WTC11 (cell line): ENCODE measurements around the gene LPP. TPM values are rescaled to one million over a fixed set of nuclear protein-coding genes. Genes with fewer than 3 reads are reported as not detected.

ENCODE experiments used
- ATAC-seq: fragments of 200-7000 bp; cut with Tn5 transposase; 2 replicates; pipeline ENCODE4 v1.10.0; 2021; ENCODE audit warnings: mild to moderate bottlenecking, moderate library complexity
- CTCF ChIA-PET: fragments of 300-600 bp; sonication (Branson Sonifier 250); formaldehyde crosslinking; loops from one replicate; lab custom pipeline; 2021; ENCODE audit warnings: antibody characterized with exemption; lab: Charles Lee
- POLR2A ChIA-PET: fragments of 350-600 bp; sonication (Branson Sonifier 250); formaldehyde crosslinking; loops from one replicate; lab custom pipeline; 2021; ENCODE audit warnings: antibody characterized with exemption; lab: Charles Lee
- DNase-seq: peaks from one replicate; pipeline ENCODE4 v3.0.0; 2021; ENCODE audit warnings: low spot score
- H3K27ac Mint-ChIP-seq: 2 replicates; pipeline ENCODE4 v1.8.0; 2021; ENCODE audit warnings: mixed read lengths
- H3K27me3 Mint-ChIP-seq: 2 replicates; pipeline ENCODE4 v1.8.0; 2021; ENCODE audit warnings: low read depth, mild to moderate bottlenecking, moderate library complexity, mixed read lengths
- H3K36me3 Mint-ChIP-seq: 2 replicates; pipeline ENCODE4 v1.8.0; 2021; ENCODE audit warnings: mixed read lengths
- H3K4me1 Mint-ChIP-seq: 2 replicates; pipeline ENCODE4 v1.8.0; 2022; ENCODE audit warnings: mixed read lengths
- H3K4me3 Mint-ChIP-seq: 2 replicates; pipeline ENCODE4 v1.8.0; 2021; ENCODE audit warnings: mild to moderate bottlenecking, moderate library complexity, mixed read lengths
- H3K9me3 Mint-ChIP-seq: 2 replicates; pipeline ENCODE4 v1.8.0; 2021; ENCODE audit warnings: mixed read lengths
- EMX1 ChIP-seq: fragments of 250-450 bp; sonication (Bioruptor Pico); IDR thresholded peaks from 2 replicates; pipeline ENCODE4 v1.8.0; 2021; ENCODE audit warnings: mild to moderate bottlenecking
- FOXJ3 ChIP-seq: sonication (generic); formaldehyde crosslinking; IDR thresholded peaks from 2 replicates; pipeline ENCODE4 v1.9.0; 2021; ENCODE audit warnings: missing genetic modification reagents, mild to moderate bottlenecking, borderline replicate concordance
- FOXK1 ChIP-seq: sonication (generic); formaldehyde crosslinking; IDR thresholded peaks from 2 replicates; pipeline ENCODE4 v1.8.0; 2022; ENCODE audit warnings: mild to moderate bottlenecking, moderate library complexity, missing genetic modification reagents
- GABPB1 ChIP-seq: sonication (generic); formaldehyde crosslinking; IDR thresholded peaks from 2 replicates; pipeline ENCODE4 v1.8.1; 2023; ENCODE audit warnings: mild to moderate bottlenecking, missing genetic modification reagents
- JAZF1 ChIP-seq: fragments of 250-450 bp; sonication (Bioruptor Pico); IDR thresholded peaks from 2 replicates; pipeline ENCODE4 v1.9.0; 2021; ENCODE audit warnings: moderate library complexity, mild to moderate bottlenecking, inconsistent platforms
- NFE2L1 ChIP-seq: sonication (generic); formaldehyde crosslinking; IDR thresholded peaks from 2 replicates; pipeline ENCODE4 v1.8.1; 2023; ENCODE audit warnings: missing genetic modification reagents
- NR1H2 ChIP-seq: sonication (generic); formaldehyde crosslinking; IDR thresholded peaks from 2 replicates; pipeline ENCODE4 v1.9.0; 2021; ENCODE audit warnings: mild to moderate bottlenecking, moderate library complexity, missing genetic modification reagents
- SOX15 ChIP-seq: fragments of 250-450 bp; sonication (Bioruptor Pico); IDR thresholded peaks from 2 replicates; pipeline ENCODE4 v1.9.0; 2021; ENCODE audit warnings: mild to moderate bottlenecking
- SP1 ChIP-seq: sonication (generic); formaldehyde crosslinking; conservative IDR thresholded peaks from 2 replicates; pipeline ENCODE4 v1.8.1; 2022; ENCODE audit warnings: missing genetic modification reagents
- TEAD4 ChIP-seq: sonication (generic); formaldehyde crosslinking; IDR thresholded peaks from 2 replicates; pipeline ENCODE4 v1.8.0; 2022; ENCODE audit warnings: mild to moderate bottlenecking, missing genetic modification reagents
- ZNF232 ChIP-seq: sonication (generic); formaldehyde crosslinking; IDR thresholded peaks from 2 replicates; pipeline ENCODE4 v1.8.0; 2022; ENCODE audit warnings: mild to moderate bottlenecking, missing genetic modification reagents
- ZNF263 ChIP-seq: sonication (generic); formaldehyde crosslinking; IDR thresholded peaks from 2 replicates; pipeline ENCODE4 v1.8.1; 2022; ENCODE audit warnings: low read depth, mild to moderate bottlenecking, moderate library complexity, missing genetic modification reagents
- ZNF671 ChIP-seq: fragments of 250-450 bp; sonication (Bioruptor Pico); IDR thresholded peaks from 2 replicates; pipeline ENCODE4 v1.8.0; 2021; ENCODE audit warnings: mild to moderate bottlenecking
- total RNA-seq: library from RNA; stranded (reverse); gene quantifications from 3 replicates; pipeline ENCODE4 v1.2.3, GENCODE V29; 2021
- TF ChIP-seq, protein P1 (sequence below): fragments of 200-600 bp; IDR thresholded peaks from 2 replicates; pipeline ENCODE4 v1.8.0; 2022; ENCODE audit warnings: antibody characterized with exemption
- TF ChIP-seq, protein P2 (sequence below): sonication (generic); formaldehyde crosslinking; IDR thresholded peaks from 2 replicates; pipeline ENCODE4 v1.8.0; 2022; ENCODE audit warnings: mild to moderate bottlenecking, missing genetic modification reagents
- TF ChIP-seq, protein P3 (sequence below): sonication (generic); formaldehyde crosslinking; IDR thresholded peaks from 2 replicates; pipeline ENCODE4 v1.8.0; 2022; ENCODE audit warnings: mild to moderate bottlenecking, missing genetic modification reagents
- TF ChIP-seq, protein P4 (sequence below): sonication (generic); formaldehyde crosslinking; IDR thresholded peaks from 2 replicates; pipeline ENCODE4 v1.8.0; 2022; ENCODE audit warnings: mild to moderate bottlenecking, missing genetic modification reagents
- TF ChIP-seq, protein P5 (sequence below): sonication (generic); formaldehyde crosslinking; IDR thresholded peaks from 2 replicates; pipeline ENCODE4 v1.8.1; 2023; ENCODE audit warnings: mild to moderate bottlenecking, missing genetic modification reagents
- TF ChIP-seq, protein P6 (sequence below): sonication (generic); formaldehyde crosslinking; IDR thresholded peaks from 2 replicates; pipeline ENCODE4 v1.8.1; 2022; ENCODE audit warnings: mild to moderate bottlenecking, missing genetic modification reagents, moderate library complexity, borderline replicate concordance
- TF ChIP-seq, protein P7 (sequence below): sonication (generic); formaldehyde crosslinking; IDR thresholded peaks from 2 replicates; pipeline ENCODE4 v1.8.1; 2023; ENCODE audit warnings: mild to moderate bottlenecking, missing genetic modification reagents

LPP gene
- total RNA-seq, 1 experiment from 2014 or later: 49.6 TPM

DNA sequence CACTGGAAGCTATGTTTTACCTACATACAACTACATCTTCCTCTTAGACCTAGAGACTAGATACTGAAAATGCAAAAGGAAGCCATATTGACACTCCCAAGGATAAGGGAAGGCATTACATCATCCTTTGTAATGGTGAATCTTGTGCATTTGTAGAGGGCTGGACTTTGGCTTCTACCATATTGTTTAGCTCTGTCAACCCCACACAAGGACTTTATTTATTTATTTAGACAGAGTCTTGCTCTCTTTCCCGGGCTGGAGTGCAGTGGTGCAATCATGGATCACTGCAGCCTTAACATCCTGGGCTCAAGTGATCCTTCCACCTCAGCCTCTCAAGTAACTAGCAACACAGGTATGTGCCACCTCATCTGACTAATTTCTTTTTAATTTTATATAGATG is 686.3 kb downstream of the LPP start:
- Mint-ChIP-seq H3K36me3 (no peaks in the 10 kb centered on the region), H3K4me1 (no peaks in the 10 kb centered on the region), H3K4me3 (no peak overlapping the region), H3K27me3 (no peaks in the 10 kb centered on the region), H3K27ac (no peak overlapping the region), H3K9me3 (peaks cover 7% of the 10 kb centered on the region)
- CTCF ChIA-PET: no interaction called here
- POLR2A ChIA-PET: no interaction called here
- DNase-seq (no peak), ATAC-seq (no peak)
- no peak for TF ChIP-seq JAZF1 (CRISPR knock-in tag)
- TF ChIP-seq GABPB1 (CRISPR knock-in tag): peak; percentile 82
- TF ChIP-seq, protein P1, sequence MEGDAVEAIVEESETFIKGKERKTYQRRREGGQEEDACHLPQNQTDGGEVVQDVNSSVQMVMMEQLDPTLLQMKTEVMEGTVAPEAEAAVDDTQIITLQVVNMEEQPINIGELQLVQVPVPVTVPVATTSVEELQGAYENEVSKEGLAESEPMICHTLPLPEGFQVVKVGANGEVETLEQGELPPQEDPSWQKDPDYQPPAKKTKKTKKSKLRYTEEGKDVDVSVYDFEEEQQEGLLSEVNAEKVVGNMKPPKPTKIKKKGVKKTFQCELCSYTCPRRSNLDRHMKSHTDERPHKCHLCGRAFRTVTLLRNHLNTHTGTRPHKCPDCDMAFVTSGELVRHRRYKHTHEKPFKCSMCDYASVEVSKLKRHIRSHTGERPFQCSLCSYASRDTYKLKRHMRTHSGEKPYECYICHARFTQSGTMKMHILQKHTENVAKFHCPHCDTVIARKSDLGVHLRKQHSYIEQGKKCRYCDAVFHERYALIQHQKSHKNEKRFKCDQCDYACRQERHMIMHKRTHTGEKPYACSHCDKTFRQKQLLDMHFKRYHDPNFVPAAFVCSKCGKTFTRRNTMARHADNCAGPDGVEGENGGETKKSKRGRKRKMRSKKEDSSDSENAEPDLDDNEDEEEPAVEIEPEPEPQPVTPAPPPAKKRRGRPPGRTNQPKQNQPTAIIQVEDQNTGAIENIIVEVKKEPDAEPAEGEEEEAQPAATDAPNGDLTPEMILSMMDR: no peak
- TF ChIP-seq, protein P2, sequence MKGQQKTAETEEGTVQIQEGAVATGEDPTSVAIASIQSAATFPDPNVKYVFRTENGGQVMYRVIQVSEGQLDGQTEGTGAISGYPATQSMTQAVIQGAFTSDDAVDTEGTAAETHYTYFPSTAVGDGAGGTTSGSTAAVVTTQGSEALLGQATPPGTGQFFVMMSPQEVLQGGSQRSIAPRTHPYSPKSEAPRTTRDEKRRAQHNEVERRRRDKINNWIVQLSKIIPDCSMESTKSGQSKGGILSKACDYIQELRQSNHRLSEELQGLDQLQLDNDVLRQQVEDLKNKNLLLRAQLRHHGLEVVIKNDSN (CRISPR knock-in tag): no peak

DNA sequence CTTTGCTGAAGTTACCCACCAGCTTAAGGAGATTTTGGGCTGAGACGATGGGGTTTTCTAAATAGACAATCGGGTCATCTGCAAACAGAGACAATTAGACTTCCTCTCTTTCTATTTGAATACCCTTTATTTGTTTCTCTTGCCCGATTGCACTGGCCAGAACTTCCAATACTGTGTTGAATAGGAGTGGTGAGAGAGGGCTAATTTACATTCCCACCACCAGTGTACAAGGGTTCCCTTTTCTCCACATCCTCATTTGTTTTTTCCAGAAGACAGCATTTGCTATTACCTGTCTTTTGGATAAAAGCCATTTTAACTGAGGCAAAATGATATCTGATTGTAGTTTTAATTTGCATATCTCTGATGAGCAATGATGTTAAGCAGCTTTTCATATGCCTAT is 687.9 kb downstream of the LPP start:
- ChIA-PET POLR2A (no interaction called here), CTCF (no interaction called here)
- ATAC-seq (no peak), DNase-seq (no peak)
- H3K9me3 Mint-ChIP-seq: peaks cover 7% of the 10 kb centered on the region
- H3K4me1 Mint-ChIP-seq: no peaks in the 10 kb centered on the region
- H3K27ac Mint-ChIP-seq: no peak overlapping the region
- TF ChIP-seq FOXJ3 (CRISPR knock-in tag) (no peak), SOX15 (CRISPR knock-in tag) (no peak), NR1H2 (CRISPR knock-in tag) (no peak), TEAD4 (CRISPR knock-in tag) (no peak), EMX1 (CRISPR knock-in tag) (no peak), FOXK1 (CRISPR knock-in tag) (no peak), NFE2L1 (CRISPR knock-in tag) (no peak), ZNF263 (CRISPR knock-in tag) (no peak), SP1 (CRISPR knock-in tag) (no peak), ZNF232 (no peak), ZNF671 (CRISPR knock-in tag) (no peak)
- TF ChIP-seq, protein P3, sequence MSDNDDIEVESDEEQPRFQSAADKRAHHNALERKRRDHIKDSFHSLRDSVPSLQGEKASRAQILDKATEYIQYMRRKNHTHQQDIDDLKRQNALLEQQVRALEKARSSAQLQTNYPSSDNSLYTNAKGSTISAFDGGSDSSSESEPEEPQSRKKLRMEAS (CRISPR knock-in tag): no peak
- TF ChIP-seq, protein P4, sequence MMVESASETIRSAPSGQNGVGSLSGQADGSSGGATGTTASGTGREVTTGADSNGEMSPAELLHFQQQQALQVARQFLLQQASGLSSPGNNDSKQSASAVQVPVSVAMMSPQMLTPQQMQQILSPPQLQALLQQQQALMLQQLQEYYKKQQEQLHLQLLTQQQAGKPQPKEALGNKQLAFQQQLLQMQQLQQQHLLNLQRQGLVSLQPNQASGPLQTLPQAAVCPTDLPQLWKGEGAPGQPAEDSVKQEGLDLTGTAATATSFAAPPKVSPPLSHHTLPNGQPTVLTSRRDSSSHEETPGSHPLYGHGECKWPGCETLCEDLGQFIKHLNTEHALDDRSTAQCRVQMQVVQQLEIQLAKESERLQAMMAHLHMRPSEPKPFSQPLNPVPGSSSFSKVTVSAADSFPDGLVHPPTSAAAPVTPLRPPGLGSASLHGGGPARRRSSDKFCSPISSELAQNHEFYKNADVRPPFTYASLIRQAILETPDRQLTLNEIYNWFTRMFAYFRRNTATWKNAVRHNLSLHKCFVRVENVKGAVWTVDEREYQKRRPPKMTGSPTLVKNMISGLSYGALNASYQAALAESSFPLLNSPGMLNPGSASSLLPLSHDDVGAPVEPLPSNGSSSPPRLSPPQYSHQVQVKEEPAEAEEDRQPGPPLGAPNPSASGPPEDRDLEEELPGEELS (CRISPR knock-in tag): no peak
- TF ChIP-seq, protein P5, sequence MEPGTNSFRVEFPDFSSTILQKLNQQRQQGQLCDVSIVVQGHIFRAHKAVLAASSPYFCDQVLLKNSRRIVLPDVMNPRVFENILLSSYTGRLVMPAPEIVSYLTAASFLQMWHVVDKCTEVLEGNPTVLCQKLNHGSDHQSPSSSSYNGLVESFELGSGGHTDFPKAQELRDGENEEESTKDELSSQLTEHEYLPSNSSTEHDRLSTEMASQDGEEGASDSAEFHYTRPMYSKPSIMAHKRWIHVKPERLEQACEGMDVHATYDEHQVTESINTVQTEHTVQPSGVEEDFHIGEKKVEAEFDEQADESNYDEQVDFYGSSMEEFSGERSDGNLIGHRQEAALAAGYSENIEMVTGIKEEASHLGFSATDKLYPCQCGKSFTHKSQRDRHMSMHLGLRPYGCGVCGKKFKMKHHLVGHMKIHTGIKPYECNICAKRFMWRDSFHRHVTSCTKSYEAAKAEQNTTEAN: no peak
- TF ChIP-seq, protein P6, sequence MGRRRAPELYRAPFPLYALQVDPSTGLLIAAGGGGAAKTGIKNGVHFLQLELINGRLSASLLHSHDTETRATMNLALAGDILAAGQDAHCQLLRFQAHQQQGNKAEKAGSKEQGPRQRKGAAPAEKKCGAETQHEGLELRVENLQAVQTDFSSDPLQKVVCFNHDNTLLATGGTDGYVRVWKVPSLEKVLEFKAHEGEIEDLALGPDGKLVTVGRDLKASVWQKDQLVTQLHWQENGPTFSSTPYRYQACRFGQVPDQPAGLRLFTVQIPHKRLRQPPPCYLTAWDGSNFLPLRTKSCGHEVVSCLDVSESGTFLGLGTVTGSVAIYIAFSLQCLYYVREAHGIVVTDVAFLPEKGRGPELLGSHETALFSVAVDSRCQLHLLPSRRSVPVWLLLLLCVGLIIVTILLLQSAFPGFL (CRISPR knock-in tag): no peak
- TF ChIP-seq, protein P7, sequence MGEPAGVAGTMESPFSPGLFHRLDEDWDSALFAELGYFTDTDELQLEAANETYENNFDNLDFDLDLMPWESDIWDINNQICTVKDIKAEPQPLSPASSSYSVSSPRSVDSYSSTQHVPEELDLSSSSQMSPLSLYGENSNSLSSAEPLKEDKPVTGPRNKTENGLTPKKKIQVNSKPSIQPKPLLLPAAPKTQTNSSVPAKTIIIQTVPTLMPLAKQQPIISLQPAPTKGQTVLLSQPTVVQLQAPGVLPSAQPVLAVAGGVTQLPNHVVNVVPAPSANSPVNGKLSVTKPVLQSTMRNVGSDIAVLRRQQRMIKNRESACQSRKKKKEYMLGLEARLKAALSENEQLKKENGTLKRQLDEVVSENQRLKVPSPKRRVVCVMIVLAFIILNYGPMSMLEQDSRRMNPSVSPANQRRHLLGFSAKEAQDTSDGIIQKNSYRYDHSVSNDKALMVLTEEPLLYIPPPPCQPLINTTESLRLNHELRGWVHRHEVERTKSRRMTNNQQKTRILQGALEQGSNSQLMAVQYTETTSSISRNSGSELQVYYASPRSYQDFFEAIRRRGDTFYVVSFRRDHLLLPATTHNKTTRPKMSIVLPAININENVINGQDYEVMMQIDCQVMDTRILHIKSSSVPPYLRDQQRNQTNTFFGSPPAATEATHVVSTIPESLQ (CRISPR knock-in tag): no peak
- TF ChIP-seq, all 79 proteins: peak for 0
- Mint-ChIP-seq H3K36me3 (no peaks in the 10 kb centered on the region), H3K4me3 (no peak overlapping the region), H3K27me3 (no peaks in the 10 kb centered on the region)
